Neutrophil (primary cell): Measurements from ENCODE around the gene TMEM135.
"Not testable (repeated sequence)": the region's sequence is repeated elsewhere in the genome, so short reads cannot be mapped to it uniquely, and the experiment has no call there.

Experiments
- H3K27ac ChIP-seq: fragments of 200-600 bp; sonication (generic); 2 replicates; pipeline ENCODE4 v1.5.1; 2016; ENCODE audit warnings: mild to moderate bottlenecking, moderate library complexity
- H3K27me3 ChIP-seq: fragments of 200-600 bp; sonication (generic); 2 replicates; pipeline ENCODE4 v1.6.0; 2016; ENCODE audit warnings: mild to moderate bottlenecking
- H3K36me3 ChIP-seq: fragments of 200-600 bp; sonication (generic); 2 replicates; pipeline ENCODE4 v1.5.1; 2017
- H3K4me1 ChIP-seq, 2 experiments: fragments of 200-600 bp in 1 of 2; sonication (generic) in 1 of 2; 1 replicate in 1 of 2; 2 replicates in 1 of 2; pipeline versions ENCODE4 v1.5.1 to v1.6.1; 2013 to 2016; ENCODE audit warnings: low read depth in 1 of 2, low read length in 1 of 2, mild to moderate bottlenecking in 1 of 2, moderate library complexity in 1 of 2; ENCODE audit not compliant: control insufficient read depth in 1 of 2, insufficient read depth in 1 of 2
- H3K4me3 ChIP-seq, 2 experiments: fragments of 200-600 bp in 1 of 2; sonication (generic) in 1 of 2; 1 replicate in 1 of 2; 2 replicates in 1 of 2; pipeline ENCODE4 v1.5.1; 2013 to 2016; ENCODE audit warnings: low read depth in 1 of 2, low read length in 1 of 2, mild to moderate bottlenecking in 1 of 2, moderate library complexity in 1 of 2
- H3K9me3 ChIP-seq: fragments of 200-600 bp; sonication (generic); 2 replicates; pipeline ENCODE4 v1.5.1; 2016
- TF ChIP-seq, protein P1 (sequence below): fragments of 200-600 bp; sonication (generic); IDR thresholded peaks from 2 replicates; pipeline ENCODE4 v1.5.1; 2016; ENCODE audit warnings: antibody characterized with exemption

Gene TMEM135

GRCh38 chr11:87148749-87149148 lies 111.0 kb downstream of the TMEM135 start:
- H3K4me1 ChIP-seq: no peaks in the 10 kb centered on the region
- H3K9me3 ChIP-seq: no peaks in the 10 kb centered on the region
- H3K4me3 ChIP-seq: no peak overlapping the region
- TF ChIP-seq, protein P1, sequence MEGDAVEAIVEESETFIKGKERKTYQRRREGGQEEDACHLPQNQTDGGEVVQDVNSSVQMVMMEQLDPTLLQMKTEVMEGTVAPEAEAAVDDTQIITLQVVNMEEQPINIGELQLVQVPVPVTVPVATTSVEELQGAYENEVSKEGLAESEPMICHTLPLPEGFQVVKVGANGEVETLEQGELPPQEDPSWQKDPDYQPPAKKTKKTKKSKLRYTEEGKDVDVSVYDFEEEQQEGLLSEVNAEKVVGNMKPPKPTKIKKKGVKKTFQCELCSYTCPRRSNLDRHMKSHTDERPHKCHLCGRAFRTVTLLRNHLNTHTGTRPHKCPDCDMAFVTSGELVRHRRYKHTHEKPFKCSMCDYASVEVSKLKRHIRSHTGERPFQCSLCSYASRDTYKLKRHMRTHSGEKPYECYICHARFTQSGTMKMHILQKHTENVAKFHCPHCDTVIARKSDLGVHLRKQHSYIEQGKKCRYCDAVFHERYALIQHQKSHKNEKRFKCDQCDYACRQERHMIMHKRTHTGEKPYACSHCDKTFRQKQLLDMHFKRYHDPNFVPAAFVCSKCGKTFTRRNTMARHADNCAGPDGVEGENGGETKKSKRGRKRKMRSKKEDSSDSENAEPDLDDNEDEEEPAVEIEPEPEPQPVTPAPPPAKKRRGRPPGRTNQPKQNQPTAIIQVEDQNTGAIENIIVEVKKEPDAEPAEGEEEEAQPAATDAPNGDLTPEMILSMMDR: no peak
- H3K36me3 ChIP-seq: no peaks in the 10 kb centered on the region
- H3K27me3 ChIP-seq: no peaks in the 10 kb centered on the region
- no peak overlapping the region for H3K27ac ChIP-seq

DNA sequence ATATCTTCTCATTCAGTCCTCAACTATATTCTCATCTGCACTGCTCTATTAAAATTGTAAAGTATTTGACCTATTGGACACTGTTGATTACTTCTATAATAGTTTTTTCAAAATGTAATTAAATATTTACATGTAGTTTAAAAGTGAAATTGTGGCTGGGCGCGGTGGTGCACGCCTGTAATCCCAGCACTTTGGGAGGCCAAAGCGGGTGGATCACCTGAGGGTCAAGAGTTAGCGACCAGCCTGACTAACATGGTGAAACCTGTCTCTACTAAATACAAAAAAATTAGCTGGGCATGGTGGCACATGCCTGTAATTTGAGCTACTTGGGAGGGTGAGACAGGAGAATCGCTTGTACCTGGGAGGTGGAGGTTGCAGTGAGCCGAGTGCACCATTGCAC lies 112.0 kb downstream of the TMEM135 start:
- not testable (repeated sequence) for H3K9me3 ChIP-seq, H3K4me3 ChIP-seq, H3K4me1 ChIP-seq, H3K36me3 ChIP-seq, H3K27ac ChIP-seq, H3K27me3 ChIP-seq

- TF ChIP-seq, protein P1: no peak
- Histone ChIP-seq H3K36me3 (no peaks in the 10 kb centered on the region), H3K4me1 (no peaks in the 10 kb centered on the region), H3K4me3 (no peak overlapping the region), H3K27me3 (no peaks in the 10 kb centered on the region), H3K27ac (no peak overlapping the region), H3K9me3 (no peaks in the 10 kb centered on the region)
These were observed 113.2 kb downstream of the TMEM135 start for GRCh38 chr11:87150936-87151335.

- Histone ChIP-seq H3K27ac (no peak overlapping the region), H3K36me3 (no peaks in the 10 kb centered on the region), H3K4me3 (no peak overlapping the region), H3K9me3 (no peaks in the 10 kb centered on the region), H3K4me1 (no peaks in the 10 kb centered on the region), H3K27me3 (no peaks in the 10 kb centered on the region)
- TF ChIP-seq, protein P1: no peak
These were observed 116.5 kb downstream of the TMEM135 start for GRCh38 chr11:87154246-87154645.

DNA sequence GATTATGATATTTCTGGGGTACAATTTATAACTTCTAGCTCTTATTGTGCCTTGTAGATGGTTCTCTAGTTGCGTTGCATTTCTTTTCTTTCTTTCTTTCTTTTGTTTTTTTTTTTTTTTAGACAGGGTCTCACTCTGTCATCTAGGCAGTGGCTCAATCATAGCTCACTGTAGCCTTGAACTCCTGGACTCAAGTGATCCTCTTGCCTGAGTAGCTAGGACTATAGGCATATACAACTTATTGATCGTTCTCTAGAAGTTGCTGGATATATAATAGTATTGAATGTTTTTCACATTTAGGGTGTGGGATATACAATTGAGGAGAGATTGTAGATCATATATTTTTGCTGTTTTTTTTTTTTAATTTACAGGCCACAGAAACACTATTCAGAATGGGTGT lies 119.2 kb downstream of the TMEM135 start:
- no peaks in the 10 kb centered on the region for H3K9me3 ChIP-seq
- no peaks in the 10 kb centered on the region for H3K4me1 ChIP-seq
- H3K27me3 ChIP-seq: no peaks in the 10 kb centered on the region
- no peak overlapping the region for H3K27ac ChIP-seq
- no peak overlapping the region for H3K4me3 ChIP-seq
- H3K36me3 ChIP-seq: no peaks in the 10 kb centered on the region
- TF ChIP-seq, protein P1: no peak

DNA sequence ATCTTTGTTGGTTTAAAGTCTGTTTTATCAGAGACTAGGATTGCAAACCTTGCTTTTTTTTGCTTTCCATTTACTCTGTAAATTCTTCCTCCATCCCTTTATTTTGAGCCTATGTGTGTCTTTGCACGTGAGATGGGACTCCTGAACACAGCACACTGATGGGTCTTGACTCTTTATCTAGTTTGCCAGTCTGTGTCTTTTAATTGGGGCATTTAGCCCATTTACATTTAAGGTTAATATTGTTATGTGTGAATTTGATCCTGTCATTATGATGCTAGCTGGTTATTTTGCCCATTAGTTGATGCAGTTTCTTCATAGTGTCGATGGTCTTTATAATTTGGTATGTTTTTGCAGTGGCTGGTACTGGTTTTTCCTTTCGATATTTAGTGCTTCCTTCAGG lies 131.3 kb downstream of the TMEM135 start:
- H3K36me3 ChIP-seq, H3K4me3 ChIP-seq, H3K9me3 ChIP-seq, H3K27ac ChIP-seq, H3K4me1 ChIP-seq, H3K27me3 ChIP-seq: not testable (repeated sequence)
